Measurements from ENCODE around the gene DPP3. TPM values are rescaled to one million over a fixed set of nuclear protein-coding genes. Genes with fewer than 3 reads are reported as not detected.

DPP3 gene
- total RNA-seq, 6 experiments from 2014 or later, result 18.0 to 25.6 (median 22.0) TPM

DNA sequence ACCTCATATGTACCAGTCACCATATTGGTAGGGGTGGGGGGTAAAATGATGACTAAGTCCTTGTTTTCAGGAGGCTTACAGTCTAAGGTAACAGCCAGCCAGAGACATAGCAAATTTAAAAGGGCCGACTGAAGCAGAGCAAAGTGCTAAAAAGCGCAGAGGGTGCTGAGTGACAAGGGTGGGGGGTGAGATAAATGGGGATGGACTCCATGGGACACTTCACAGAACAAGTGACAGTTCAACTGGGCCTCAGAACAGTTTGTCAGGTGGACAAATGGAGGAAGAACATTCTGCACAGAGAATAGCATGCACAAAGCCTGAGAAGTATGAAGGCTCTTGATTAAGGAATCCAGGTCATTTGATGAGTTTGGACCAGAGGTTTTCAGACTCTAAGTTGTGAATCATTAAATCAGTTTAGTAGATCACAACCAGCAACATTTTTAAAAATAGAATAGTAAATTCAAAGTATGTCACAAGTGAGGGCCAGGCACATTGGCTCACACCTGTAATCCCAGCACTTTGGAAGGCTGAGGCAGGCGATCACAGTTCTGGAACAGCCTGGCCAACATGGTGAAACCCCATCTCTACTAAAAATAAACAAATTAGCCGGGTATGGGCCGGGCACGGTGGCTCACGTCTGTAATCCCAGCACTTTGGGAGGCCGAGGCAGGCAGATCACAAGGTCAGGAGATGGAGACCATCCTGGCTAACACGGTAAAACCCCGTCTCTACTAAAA is 44.2 kb downstream of the DPP3 start:
- Histone ChIP-seq H3K4me3 (no peak overlapping the region), H3K36me3 (peaks cover 0 to 6% (median 0%) of the 10 kb centered on the region in 4 donors), H3K9me3 (no peaks in the 10 kb centered on the region), H3K4me1 (no peaks in the 10 kb centered on the region), H3K27ac (no peak overlapping the region), H3K27me3 (no peaks in the 10 kb centered on the region)
- ATAC-seq (no peak), DNase-seq (no peak)
- TF ChIP-seq POLR2A (IDR thresholded peaks at IDR 0.05), result no peak
- TF ChIP-seq, protein P1, sequence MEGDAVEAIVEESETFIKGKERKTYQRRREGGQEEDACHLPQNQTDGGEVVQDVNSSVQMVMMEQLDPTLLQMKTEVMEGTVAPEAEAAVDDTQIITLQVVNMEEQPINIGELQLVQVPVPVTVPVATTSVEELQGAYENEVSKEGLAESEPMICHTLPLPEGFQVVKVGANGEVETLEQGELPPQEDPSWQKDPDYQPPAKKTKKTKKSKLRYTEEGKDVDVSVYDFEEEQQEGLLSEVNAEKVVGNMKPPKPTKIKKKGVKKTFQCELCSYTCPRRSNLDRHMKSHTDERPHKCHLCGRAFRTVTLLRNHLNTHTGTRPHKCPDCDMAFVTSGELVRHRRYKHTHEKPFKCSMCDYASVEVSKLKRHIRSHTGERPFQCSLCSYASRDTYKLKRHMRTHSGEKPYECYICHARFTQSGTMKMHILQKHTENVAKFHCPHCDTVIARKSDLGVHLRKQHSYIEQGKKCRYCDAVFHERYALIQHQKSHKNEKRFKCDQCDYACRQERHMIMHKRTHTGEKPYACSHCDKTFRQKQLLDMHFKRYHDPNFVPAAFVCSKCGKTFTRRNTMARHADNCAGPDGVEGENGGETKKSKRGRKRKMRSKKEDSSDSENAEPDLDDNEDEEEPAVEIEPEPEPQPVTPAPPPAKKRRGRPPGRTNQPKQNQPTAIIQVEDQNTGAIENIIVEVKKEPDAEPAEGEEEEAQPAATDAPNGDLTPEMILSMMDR (IDR thresholded peaks at IDR 0.05), result no peak
- WGBS (ENCODE audit: insufficient coverage, low coverage, low lambda C conversion rate, missing lambda C conversion rate), result 92% methylated on average over 9 of the region's 10 CpGs
- intact Hi-C loops (cut with DNase I), result no loop called here

DNA sequence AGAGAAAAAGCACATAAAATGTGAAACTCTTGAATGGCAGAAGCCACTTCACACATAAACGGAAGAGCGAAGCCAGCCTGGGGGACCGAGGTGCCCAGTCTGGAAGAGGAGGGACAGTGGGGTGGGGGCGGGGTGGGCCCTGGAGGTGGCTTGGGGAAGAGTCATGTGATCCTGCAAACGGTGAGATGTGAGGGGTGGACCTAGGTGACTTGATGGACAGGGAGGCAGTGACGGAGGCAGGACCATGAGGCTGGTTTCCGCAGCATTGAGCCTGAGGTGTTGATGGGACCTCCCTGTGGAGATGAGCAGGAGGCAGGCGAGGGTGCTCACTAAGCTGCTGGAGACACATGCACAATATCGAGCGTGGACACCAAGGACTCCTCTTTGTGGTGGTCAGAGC is 48.8 kb downstream of the DPP3 start:
- no peaks in the 10 kb centered on the region for H3K36me3 ChIP-seq
- H3K4me3 ChIP-seq, result no peak overlapping the region
- 76% methylated on average over 7 of the region's 10 CpGs for WGBS (ENCODE audit: insufficient coverage, low coverage, low lambda C conversion rate, missing lambda C conversion rate)
- intact Hi-C loops (cut with DNase I), result no loop called here
- H3K9me3 ChIP-seq, result no peaks in the 10 kb centered on the region
- ATAC-seq (no peak), DNase-seq (no peak)
- TF ChIP-seq, protein P1 (IDR thresholded peaks at IDR 0.05), result no peak
- no peak for TF ChIP-seq POLR2A (IDR thresholded peaks at IDR 0.05)
- no peaks in the 10 kb centered on the region for H3K27me3 ChIP-seq
- H3K27ac ChIP-seq, result no peak overlapping the region
- no peaks in the 10 kb centered on the region for H3K4me1 ChIP-seq

GRCh38 chr11:66529655-66530054 is 49.4 kb downstream of the DPP3 start:
- WGBS (ENCODE audit: insufficient coverage, low coverage, low lambda C conversion rate, missing lambda C conversion rate), result no CpG with 5 or more reads among the region's 13 CpGs
- DNase-seq, result no peak
- Histone ChIP-seq H3K27ac (no peak overlapping the region), H3K36me3 (no peaks in the 10 kb centered on the region), H3K4me1 (no peaks in the 10 kb centered on the region), H3K27me3 (no peaks in the 10 kb centered on the region), H3K9me3 (no peaks in the 10 kb centered on the region), H3K4me3 (no peak overlapping the region)
- peak in 2 of 4 donors; percentile 14 to 22 for ATAC-seq
- intact Hi-C loops (cut with DNase I), result no loop called here
- no peak for TF ChIP-seq POLR2A (IDR thresholded peaks at IDR 0.05)
- TF ChIP-seq, protein P1 (IDR thresholded peaks at IDR 0.05), result no peak

GRCh38 chr11:66530927-66531709 is 50.9 kb downstream of the DPP3 start:
- Histone ChIP-seq H3K4me1 (no peaks in the 10 kb centered on the region), H3K27ac (no peak overlapping the region), H3K4me3 (no peak overlapping the region), H3K9me3 (no peaks in the 10 kb centered on the region), H3K27me3 (no peaks in the 10 kb centered on the region), H3K36me3 (peaks cover 0 to under 1% (median 0%) of the 10 kb centered on the region in 4 donors)
- intact Hi-C loops (cut with DNase I), result no loop called here
- no peak for TF ChIP-seq POLR2A (IDR thresholded peaks at IDR 0.05)
- TF ChIP-seq, protein P1 (IDR thresholded peaks at IDR 0.05), result no peak
- 93% methylated on average over 4 of the region's 10 CpGs for WGBS (ENCODE audit: insufficient coverage, low coverage, low lambda C conversion rate, missing lambda C conversion rate)
- DNase-seq, result no peak
- ATAC-seq, result peak in 2 of 4 donors; percentile 14 to 19

Data from right lobe of liver (tissue), 6 donors.